ENCODE results near the gene MAP2.
A peak's percentile ranks its signal among the peaks of the same experiment; 100 is the strongest.
"Not testable (repeated sequence)": the region's sequence is repeated elsewhere in the genome, so short reads cannot be mapped to it uniquely, and the experiment has no call there.

The MAP2 gene

DNA sequence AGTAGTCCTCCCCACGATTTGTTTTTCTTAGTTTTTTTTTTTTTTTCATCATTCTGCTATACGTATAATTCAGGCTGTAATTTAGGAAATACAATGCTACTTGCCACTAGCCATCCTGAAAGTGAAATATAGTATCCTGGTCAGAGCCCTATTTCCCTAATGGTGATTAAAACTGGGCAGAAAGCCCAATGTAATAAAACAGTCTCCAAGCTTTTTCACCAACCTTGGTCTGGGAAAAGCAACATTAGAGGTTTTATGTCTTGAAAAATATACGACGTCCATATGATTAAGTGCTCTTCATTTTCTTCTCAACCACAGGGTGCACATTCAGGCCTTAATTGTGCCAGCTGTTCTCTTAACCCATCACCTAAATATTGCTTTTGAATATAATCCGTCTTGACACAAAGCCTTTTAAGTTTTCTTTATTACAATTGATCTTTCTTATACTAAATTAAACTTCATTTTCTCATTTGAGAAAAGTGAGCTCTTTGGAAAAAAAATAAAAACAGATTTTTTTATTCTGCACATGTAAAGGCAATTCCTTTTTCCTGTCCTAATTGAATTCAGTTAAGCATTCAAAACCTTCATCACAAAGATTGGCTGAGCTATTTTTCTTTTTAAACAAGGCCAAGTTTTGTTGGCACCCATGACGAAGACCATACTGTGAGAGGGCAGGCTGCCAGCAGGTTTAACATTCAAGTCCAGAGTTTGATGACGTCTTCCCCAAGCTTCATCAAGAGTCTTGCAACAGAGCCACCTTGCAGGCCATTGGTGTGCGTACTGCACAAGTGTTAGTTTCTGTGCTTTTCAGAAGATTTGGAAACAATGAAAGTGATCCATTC is 52.7 kb downstream of the MAP2 start:
- DNase-seq: no peak

GRCh38 chr2:209492296-209492695 is 68.4 kb downstream of the MAP2 start:
- DNase-seq: peak; percentile 61

- DNase-seq: not testable (repeated sequence)
These were observed 71.3 kb downstream of the MAP2 start for GRCh38 chr2:209495068-209495620.

- no peak for DNase-seq
These were observed 72.2 kb downstream of the MAP2 start for GRCh38 chr2:209495855-209496585.

GRCh38 chr2:209496586-209496982 is 72.7 kb downstream of the MAP2 start:
- no peak for DNase-seq

DNA sequence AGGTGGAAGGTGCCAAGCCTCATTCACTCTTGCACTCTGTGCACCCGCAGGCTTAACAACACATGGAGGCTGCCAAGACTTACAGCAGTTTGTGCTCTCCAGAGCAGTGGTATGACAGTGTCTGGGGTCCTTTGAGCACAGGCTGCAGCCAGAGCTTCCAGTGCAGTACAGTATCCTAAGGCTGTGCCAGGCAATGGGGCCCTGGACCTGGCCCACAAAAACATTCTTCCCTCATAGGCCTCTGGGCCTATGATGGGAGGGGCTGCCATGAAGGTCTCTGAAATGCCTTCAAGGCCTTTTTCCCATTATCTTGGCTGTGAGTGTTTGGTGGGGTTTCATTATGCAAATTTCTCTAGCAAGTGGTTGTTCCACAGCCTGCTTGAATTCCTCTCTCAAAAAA is 74.8 kb downstream of the MAP2 start:
- no peak for DNase-seq

GRCh38 chr2:209499069-209499468 is 75.2 kb downstream of the MAP2 start:
- peak; percentile 11 for DNase-seq

- no peak for DNase-seq
These were observed 77.7 kb downstream of the MAP2 start for GRCh38 chr2:209501579-209501978.

DNA sequence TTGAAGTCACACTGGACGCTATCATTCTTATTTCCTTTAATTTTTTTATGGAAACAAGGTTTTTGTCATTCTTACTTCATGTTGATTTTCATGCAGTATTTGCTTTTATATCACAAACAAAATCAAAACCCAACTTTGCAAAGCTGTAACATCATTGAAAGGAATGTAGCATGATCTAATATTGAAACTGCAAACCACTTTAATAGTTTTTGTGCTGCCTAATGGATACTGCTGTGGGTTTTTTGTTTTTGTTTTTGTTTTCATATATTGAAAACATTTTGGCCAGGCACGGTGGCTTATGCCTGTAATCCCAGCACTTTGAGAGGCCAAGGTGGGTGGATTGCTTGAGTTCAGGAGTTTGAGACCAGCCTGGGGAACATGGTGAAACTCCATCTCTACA is 81.6 kb downstream of the MAP2 start:
- no peak for DNase-seq

DNA sequence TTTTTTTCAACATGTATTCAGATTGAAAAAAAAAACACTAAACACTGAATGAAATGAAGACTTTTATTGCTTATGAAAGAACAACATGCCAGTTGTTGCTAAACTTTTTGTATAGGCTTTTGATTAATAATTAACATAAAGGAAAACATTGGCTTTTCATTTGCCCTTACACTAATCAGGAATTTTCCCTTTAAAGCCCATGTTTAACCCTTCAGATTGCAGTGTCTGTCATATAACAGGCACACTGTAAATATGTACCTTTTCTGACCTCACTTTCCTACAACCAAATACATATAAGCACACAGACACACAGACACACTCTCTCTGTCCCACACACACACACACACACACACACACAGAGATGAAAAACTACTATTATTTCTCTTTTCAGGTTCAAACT is 84.4 kb downstream of the MAP2 start:
- DNase-seq: no peak

- no peak for DNase-seq
These were observed 87.8 kb downstream of the MAP2 start for GRCh38 chr2:209511637-209512036.

DNA sequence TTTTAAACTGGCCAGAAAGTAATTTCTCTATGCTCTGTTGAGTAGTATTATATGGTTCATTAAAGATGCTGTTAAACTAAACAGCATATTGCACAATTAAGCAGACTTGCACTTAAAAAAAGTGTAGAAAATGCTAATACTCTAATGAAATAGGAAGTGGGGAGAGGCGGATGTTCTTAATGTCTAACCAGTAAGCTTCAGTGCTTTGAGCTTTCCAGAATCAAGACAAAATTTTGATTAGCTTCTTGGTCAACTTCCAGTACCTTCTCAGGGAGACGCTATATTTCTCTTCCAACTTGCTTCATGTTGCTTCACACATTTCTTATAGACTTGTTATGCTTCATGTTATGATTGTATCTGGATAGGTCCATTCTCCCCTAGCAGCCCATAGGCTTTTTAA is 89.1 kb downstream of the MAP2 start:
- DNase-seq: peak; percentile 36

- no peak for DNase-seq
These were observed 93.6 kb downstream of the MAP2 start for GRCh38 chr2:209517436-209517835.

DNA sequence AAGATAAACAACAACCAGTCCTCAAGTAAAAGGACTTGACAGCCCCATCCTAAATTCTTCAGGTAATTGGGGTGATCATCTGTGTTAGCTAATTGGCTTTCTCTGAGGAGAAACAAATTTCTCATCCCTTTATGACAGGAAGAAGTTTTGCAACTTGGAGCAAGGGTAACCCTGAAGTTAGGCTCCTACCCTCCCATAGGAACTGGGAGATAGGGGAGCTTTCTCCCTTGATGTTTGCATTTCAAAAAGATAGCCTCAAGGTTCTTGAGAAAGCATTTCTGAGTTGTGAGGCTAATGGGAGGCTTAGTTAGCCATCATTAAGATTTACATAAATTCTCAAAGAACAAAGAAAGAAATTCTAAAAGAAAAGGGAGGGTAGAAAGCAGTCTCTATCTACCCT is 95.4 kb downstream of the MAP2 start:
- DNase-seq: no peak

- no peak for DNase-seq
These were observed 96.1 kb downstream of the MAP2 start for GRCh38 chr2:209519906-209520305.

DNA sequence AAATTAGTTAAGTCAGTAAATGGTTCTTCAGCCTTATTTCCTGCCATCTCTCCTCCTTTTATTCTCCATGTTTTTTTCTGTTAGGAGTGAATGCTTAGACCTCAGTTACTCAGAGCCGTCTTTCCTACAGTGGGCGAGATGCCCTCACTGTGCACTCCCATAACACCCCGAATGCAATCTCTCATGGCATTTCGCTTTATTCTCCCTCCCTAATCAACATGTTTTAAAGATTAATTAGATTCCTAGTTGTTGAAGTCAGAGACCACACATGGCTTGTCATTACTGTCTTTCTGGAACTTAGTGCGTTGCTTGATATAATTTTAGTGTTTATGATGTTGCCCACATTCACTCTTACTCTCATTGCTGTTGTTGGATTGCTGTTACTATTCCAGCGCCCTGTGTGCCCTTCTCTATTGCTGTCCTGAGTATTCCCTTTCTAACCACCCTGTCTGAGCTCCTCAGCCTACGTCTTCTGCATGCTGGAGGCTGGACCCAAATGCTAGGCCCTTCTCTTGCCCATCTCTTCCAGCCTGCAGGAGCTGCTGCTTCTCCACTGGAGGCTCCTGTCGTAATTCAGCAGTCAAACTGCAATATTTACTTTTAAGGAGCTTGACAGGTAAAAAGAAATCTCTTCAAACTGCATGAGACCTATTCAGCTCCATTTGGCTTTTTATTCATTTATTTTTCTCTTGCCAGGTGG is 99.3 kb downstream of the MAP2 start:
- no peak for DNase-seq

GRCh38 chr2:209523867-209524266 is 100.0 kb downstream of the MAP2 start:
- DNase-seq: no peak

- no peak for DNase-seq
These were observed 101.5 kb downstream of the MAP2 start for GRCh38 chr2:209525331-209525730.

GRCh38 chr2:209525834-209526281 is 102.0 kb downstream of the MAP2 start:
- peak; percentile 62 for DNase-seq

DNA sequence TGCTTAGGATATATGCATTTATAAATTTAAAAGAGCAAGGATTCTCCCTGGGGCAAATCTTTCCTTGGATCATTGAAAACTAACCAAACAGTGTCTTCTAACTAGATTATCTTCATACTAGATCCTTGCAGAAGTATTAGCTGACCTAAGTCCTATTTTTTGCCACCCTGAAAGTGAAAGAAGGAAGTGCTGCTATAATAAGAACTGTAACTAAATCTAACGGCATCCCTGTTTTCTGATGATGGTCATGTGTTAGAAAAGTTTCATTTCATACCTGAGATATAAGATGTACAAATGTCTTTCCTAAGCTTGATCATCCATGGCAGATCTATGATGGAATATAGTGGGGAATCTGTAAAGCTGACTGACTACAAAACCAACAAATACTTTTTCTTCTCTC is 102.7 kb downstream of the MAP2 start:
- DNase-seq: peak; percentile 45

DNA sequence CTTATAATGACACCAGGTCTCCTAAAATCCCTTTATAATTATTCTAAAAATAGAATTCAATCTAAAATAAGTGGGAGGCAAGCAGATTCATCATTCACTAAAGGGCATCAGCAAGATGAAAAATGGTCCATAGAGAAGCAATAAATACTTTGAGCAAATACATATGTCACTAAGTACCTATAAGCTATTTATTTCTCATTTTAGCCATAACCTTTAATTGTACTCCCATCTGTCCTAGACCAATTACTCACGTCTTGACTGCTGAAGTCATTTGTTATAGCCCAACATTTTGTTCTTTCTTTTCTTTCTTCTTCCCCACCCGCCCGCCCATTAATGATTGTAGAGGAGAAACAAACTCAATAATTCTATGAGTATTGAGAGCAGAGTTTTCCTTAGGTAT is 105.7 kb downstream of the MAP2 start:
- no peak for DNase-seq

DNA sequence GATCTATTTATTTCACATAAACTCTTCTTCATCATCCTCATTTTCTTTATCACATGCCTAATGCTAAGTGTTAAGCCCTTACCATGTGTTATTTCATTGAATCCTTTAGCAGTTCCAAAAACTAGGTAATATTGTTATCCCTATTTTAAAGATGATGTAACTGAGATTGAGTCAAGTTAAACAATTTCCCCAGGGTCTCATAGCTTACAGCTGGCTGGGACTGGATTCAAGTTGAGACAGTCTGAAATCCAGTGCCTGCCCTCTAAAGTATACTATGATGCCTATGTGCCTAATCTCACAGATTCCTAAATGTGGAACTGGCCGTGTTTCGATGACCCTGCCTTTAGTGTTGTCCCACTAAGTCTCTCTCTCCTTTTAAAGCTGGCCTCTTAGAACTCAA is 108.5 kb downstream of the MAP2 start:
- DNase-seq: no peak

DNA sequence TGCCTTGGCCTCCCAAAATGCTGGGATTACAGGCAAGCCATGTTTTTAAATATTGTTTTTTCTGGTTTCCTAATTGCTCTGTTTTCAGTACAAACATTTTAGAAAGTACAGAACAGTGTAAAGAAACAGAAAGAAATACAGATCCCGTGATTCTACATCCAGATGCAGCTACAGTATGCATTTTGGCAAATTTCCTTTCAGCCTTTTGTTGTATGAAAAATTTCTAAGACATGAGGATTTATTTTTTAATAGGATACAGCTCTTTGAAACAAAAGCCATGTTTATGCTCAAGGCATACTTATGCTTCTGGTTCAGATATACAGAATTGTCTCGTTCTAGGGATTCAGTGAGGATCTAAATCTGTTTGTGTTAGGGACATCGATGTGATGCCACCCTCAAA is 109.5 kb downstream of the MAP2 start:
- DNase-seq: no peak

Measured in hematopoietic multipotent progenitor cell treated with erythropoietin and hydrocortisone succinate and interleukin-3 and kit ligand, for 4 days (in vitro differentiated cells).